B cell (primary cell): Measurements from ENCODE around the gene RBM43. TPM values are rescaled to one million over a fixed set of nuclear protein-coding genes. Genes with fewer than 3 reads are reported as not detected.

Experiments
- ATAC-seq: fragments of 200-7000 bp; cut with Tn5 transposase; one replicate; pipeline ENCODE4 v1.10.0; 2021; ENCODE audit warnings: low read depth, mild to moderate bottlenecking, moderate number of reproducible peaks, moderate library complexity
- CTCF ChIA-PET: fragments of 350-600 bp; sonication (Branson Sonifier 250); formaldehyde crosslinking; loops from one replicate; lab custom pipeline; 2021; ENCODE audit warnings: antibody characterized with exemption, inconsistent platforms; lab: Charles Lee
- POLR2A ChIA-PET: fragments of 350-600 bp; sonication (Branson Sonifier 250); formaldehyde crosslinking; loops from one replicate; lab custom pipeline; 2021; ENCODE audit warnings: antibody characterized with exemption; lab: Charles Lee
- DNase-seq: peaks from one replicate; pipeline ENCODE4 v3.0.0; 2013
- H2AFZ ChIP-seq: 2 replicates; pipeline ENCODE4 v1.6.1; 2012; ENCODE audit warnings: mild to moderate bottlenecking, low read depth, low read length; ENCODE audit not compliant: insufficient read depth, poor library complexity, severe bottlenecking
- H3K27ac ChIP-seq, 2 donors: 1 replicate in 1 of 2; 2 replicates in 1 of 2; pipeline ENCODE4 v1.5.1; 2012 to 2013; ENCODE audit warnings: low read length in 2 of 2, mild to moderate bottlenecking in 2 of 2, moderate library complexity in 1 of 2
- H3K27me3 ChIP-seq, 4 experiments: fragments of 200-600 bp in 1 of 4; sonication (generic) in 1 of 4; replicated peaks in 1 of 4; 1 replicate in 2 of 4; 2 replicates in 2 of 4; pipeline versions ENCODE4 v1.6.1 to v1.7.0; 2013 to 2016; ENCODE audit warnings: low read length in 3 of 4, mild to moderate bottlenecking in 2 of 4, mixed read lengths in 1 of 4, moderate library complexity in 1 of 4; ENCODE audit not compliant: insufficient read depth in 4 of 4, control insufficient read depth in 3 of 4; ENCODE audit errors: control extremely low read depth in 1 of 4
- H3K36me3 ChIP-seq, 2 experiments: replicated peaks in 1 of 2; 1 replicate in 1 of 2; 2 replicates in 1 of 2; pipeline versions ENCODE4 v1.6.1 to v1.7.1; 2013; ENCODE audit warnings: low read length in 1 of 2; ENCODE audit not compliant: insufficient read depth in 2 of 2, control insufficient read depth in 1 of 2; ENCODE audit errors: control extremely low read depth in 1 of 2, extremely low read depth in 1 of 2
- H3K4me1 ChIP-seq, 2 donors: fragments of 200-600 bp in 1 of 2; sonication (generic) in 1 of 2; 1 replicate in 1 of 2; 2 replicates in 1 of 2; pipeline versions ENCODE4 v1.5.1 to v1.6.1; 2013 to 2017; ENCODE audit warnings: low read length in 2 of 2; ENCODE audit not compliant: control insufficient read depth in 2 of 2, insufficient read depth in 2 of 2
- H3K4me2 ChIP-seq: replicated peaks from 2 replicates; pipeline ENCODE3; 2012; ENCODE audit warnings: mild to moderate bottlenecking, low read depth, low read length; ENCODE audit not compliant: poor library complexity, severe bottlenecking
- H3K4me3 ChIP-seq, 5 experiments: fragments of 200-600 bp in 1 of 5; sonication (generic) in 1 of 5; 1 replicate in 3 of 5; 2 replicates in 2 of 5; pipeline versions ENCODE4 v1.5.1 to v1.7.0; 2011 to 2016; ENCODE audit warnings: low read length in 4 of 5, mild to moderate bottlenecking in 4 of 5, low read depth in 2 of 5, control low read depth in 1 of 5, moderate library complexity in 1 of 5; ENCODE audit not compliant: insufficient read depth in 1 of 5; ENCODE audit errors: control extremely low read depth in 1 of 5, extremely low read depth in 1 of 5
- H3K79me2 ChIP-seq: fragments of 200-600 bp; sonication (generic); one replicate; pipeline ENCODE4 v1.6.0; 2016; ENCODE audit warnings: low read length; ENCODE audit not compliant: control insufficient read depth, insufficient read depth
- H3K9ac ChIP-seq: fragments of 200-600 bp; sonication (generic); 2 replicates; pipeline ENCODE4 v1.6.1; 2017; ENCODE audit warnings: mild to moderate bottlenecking, low read length, moderate library complexity
- H3K9me3 ChIP-seq, 3 donors: one replicate each; pipeline versions ENCODE4 v1.6.1 to v1.7.1; 2013; ENCODE audit warnings: low read length in 2 of 3; ENCODE audit not compliant: control insufficient read depth in 2 of 3, insufficient read depth in 1 of 3; ENCODE audit errors: control extremely low read depth in 1 of 3
- H4K20me1 ChIP-seq: 2 replicates; pipeline ENCODE4 v1.6.0; 2012; ENCODE audit warnings: mild to moderate bottlenecking, low read length; ENCODE audit not compliant: insufficient read depth, control insufficient read depth, poor library complexity, severe bottlenecking
- H3K27ac Mint-ChIP-seq: one replicate; pipeline ENCODE4 v1.8.0; 2021; ENCODE audit warnings: mixed read lengths
- H3K27me3 Mint-ChIP-seq: one replicate; pipeline ENCODE4 v1.8.0; 2021; ENCODE audit warnings: mixed read lengths
- H3K4me1 Mint-ChIP-seq: one replicate; pipeline ENCODE4 v1.8.0; 2021; ENCODE audit warnings: mixed read lengths
- H3K4me3 Mint-ChIP-seq: one replicate; pipeline ENCODE4 v1.8.0; 2021; ENCODE audit warnings: mixed read lengths
- H3K9me3 Mint-ChIP-seq: one replicate; pipeline ENCODE4 v1.8.0; 2022; ENCODE audit warnings: mixed read lengths; ENCODE audit not compliant: insufficient read depth
- EZH2 ChIP-seq: IDR thresholded peaks from 2 replicates; pipeline ENCODE4 v1.6.1; 2012; ENCODE audit warnings: borderline replicate concordance, low read depth, mild to moderate bottlenecking, moderate library complexity, low read length; ENCODE audit not compliant: insufficient read depth, poor library complexity, severe bottlenecking
- WGBS: methylation state at CpG from one replicate; pipeline ENCODE4 v1.1.5; 2013; ENCODE audit warnings: missing lambda C conversion rate; ENCODE audit not compliant: insufficient coverage; 5-methylcytosine and 5-hydroxymethylcytosine counted together
- intact Hi-C: fragments of 100-400 bp; cut with micrococcal nuclease; formaldehyde crosslinking; loops from one replicate; pipeline ENCODE4 v1.10.0; 2022
- polyA plus RNA-seq: library from polyadenylated mRNA; depleted of rRNA; stranded (reverse); fragments of >200 nt; gene quantifications from 2 replicates; pipeline ENCODE4 v1.2.3, GENCODE V29; 2012
- total RNA-seq, 2 donors: library from RNA; stranded (reverse); fragments of 120-200 nt in 1 of 2; gene quantifications; 1 replicate in 1 of 2; 2 replicates in 1 of 2; pipeline versions ENCODE4 v1.2.3 to v1.2.4, GENCODE V29; 2013 to 2022
- TF ChIP-seq, protein P1 (sequence below): fragments of 200-600 bp; IDR thresholded peaks from one replicate; pipeline ENCODE4 v1.8.0; 2022; ENCODE audit warnings: antibody characterized with exemption, mild to moderate bottlenecking

The RBM43 gene
- total and polyA plus RNA-seq, 2 donors (not counting 1 experiment from before 2014, with no cell fraction given), result 4.8 to 8.4 TPM

DNA sequence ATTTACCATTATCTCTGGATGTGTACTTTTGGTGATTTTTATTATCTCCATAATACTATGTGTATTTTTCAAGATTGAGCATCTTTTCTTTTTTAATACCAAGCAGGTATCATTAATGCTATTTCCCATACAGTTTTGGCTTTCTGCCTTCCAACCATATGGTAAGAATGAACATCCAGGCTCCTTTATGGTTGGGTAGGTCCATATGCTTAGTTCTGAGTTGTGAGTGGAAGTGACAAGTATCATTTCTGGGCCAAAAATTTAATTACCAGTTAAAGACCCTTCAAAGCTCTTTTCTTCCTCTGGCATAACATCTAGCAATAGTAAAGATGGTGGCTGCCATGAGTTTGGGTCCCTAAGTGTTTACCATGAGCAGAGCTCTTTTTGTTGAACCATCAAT, 4.3 kb upstream of the RBM43 start:
- no peak overlapping the region for H3K27ac ChIP-seq
- DNase-seq (no peak), ATAC-seq (no peak)
- H3K9me3 ChIP-seq, result no peaks in the 10 kb centered on the region
- Mint-ChIP-seq H3K9me3 (no peaks in the 10 kb centered on the region), H3K27me3 (no peaks in the 10 kb centered on the region), H3K4me3 (no peak overlapping the region), H3K4me1 (peaks cover 15% of the 10 kb centered on the region), H3K27ac (no peak overlapping the region)
- H2AFZ ChIP-seq, result no peak overlapping the region
- ChIA-PET CTCF (no interaction called here), POLR2A (no interaction called here)
- H3K36me3 ChIP-seq, result peaks cover 3 to 12% of the 10 kb centered on the region in 2 experiments
- TF ChIP-seq, protein P1, sequence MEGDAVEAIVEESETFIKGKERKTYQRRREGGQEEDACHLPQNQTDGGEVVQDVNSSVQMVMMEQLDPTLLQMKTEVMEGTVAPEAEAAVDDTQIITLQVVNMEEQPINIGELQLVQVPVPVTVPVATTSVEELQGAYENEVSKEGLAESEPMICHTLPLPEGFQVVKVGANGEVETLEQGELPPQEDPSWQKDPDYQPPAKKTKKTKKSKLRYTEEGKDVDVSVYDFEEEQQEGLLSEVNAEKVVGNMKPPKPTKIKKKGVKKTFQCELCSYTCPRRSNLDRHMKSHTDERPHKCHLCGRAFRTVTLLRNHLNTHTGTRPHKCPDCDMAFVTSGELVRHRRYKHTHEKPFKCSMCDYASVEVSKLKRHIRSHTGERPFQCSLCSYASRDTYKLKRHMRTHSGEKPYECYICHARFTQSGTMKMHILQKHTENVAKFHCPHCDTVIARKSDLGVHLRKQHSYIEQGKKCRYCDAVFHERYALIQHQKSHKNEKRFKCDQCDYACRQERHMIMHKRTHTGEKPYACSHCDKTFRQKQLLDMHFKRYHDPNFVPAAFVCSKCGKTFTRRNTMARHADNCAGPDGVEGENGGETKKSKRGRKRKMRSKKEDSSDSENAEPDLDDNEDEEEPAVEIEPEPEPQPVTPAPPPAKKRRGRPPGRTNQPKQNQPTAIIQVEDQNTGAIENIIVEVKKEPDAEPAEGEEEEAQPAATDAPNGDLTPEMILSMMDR, result no peak
- no peak for TF ChIP-seq EZH2
- no peaks in the 10 kb centered on the region for H3K27me3 ChIP-seq
- peaks cover 6% of the 10 kb centered on the region in 2 donors for H3K4me1 ChIP-seq
- no peaks in the 10 kb centered on the region for H3K79me2 ChIP-seq
- no peaks in the 10 kb centered on the region for H4K20me1 ChIP-seq
- intact Hi-C loops, result loop anchor here (10.0 kb wide), 2 partner anchors 369 to 909 kb away; partner anchors contain the start of gene STAM2
- H3K9ac ChIP-seq, result no peak overlapping the region
- no peak overlapping the region for H3K4me3 ChIP-seq
- H3K4me2 ChIP-seq, result no peak overlapping the region

DNA sequence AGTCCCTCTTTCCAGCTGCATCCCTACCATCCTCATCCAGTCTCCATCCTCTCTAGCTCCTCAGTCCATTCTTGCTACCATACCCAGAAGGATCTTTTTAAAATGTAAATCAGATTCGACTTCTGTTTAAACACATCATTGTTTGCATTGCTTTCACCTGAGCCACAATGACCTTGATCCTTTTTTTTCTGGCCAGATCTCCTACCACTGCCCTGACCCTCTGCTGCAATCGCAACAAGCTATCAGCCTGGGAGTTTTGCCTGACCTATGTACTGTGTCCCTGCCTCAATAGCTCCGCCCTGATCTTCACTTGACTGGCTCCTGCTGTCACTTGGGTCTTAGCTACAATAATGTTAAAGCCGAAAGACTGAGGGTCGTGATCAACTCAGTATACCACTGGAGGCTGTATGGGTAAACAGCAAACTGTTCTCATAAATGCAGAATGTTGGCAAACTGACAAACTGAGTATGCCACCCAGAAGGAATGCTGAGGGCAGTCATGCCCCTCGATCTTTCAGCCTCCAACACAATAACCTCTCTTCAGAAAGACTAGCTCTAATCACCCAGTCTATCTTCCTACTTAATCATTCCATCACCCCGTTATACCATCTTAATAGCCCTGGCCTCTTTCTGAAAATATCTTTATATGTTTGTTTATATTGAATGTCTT, 2.6 kb upstream of the RBM43 start:
- intact Hi-C loops, result loop anchor here (10.0 kb wide), 2 partner anchors 371 to 911 kb away; partner anchors contain the start of gene STAM2
- H3K27ac Mint-ChIP-seq, result no peak overlapping the region
- Histone ChIP-seq H3K27me3 (no peaks in the 10 kb centered on the region), H3K4me3 (no peak overlapping the region), H3K4me1 (peaks cover 11 to 12% of the 10 kb centered on the region in 2 donors), H3K27ac (no peak overlapping the region), H3K36me3 (no peaks in the 10 kb centered on the region), H3K79me2 (no peaks in the 10 kb centered on the region), H4K20me1 (no peaks in the 10 kb centered on the region), H3K9ac (no peak overlapping the region), H3K4me2 (no peak overlapping the region), H2AFZ (no peak overlapping the region), H3K9me3 (no peaks in the 10 kb centered on the region)
- no peaks in the 10 kb centered on the region for H3K9me3 Mint-ChIP-seq
- TF ChIP-seq, protein P1, result no peak
- no peak for TF ChIP-seq EZH2
- H3K4me1 Mint-ChIP-seq, result peaks cover 26% of the 10 kb centered on the region
- H3K27me3 Mint-ChIP-seq, result no peaks in the 10 kb centered on the region
- 94% methylated on average over 5 of the region's 7 CpGs for WGBS
- no peak overlapping the region for H3K4me3 Mint-ChIP-seq
- no peak for DNase-seq
- ChIA-PET POLR2A (no interaction called here), CTCF (no interaction called here)
- ATAC-seq, result no peak
